GM13977 (cell line): Measurements from ENCODE around the gene SLC17A5.
"Not testable (repeated sequence)": the region's sequence is repeated elsewhere in the genome, so short reads cannot be mapped to it uniquely, and the experiment has no call there.

Source experiments
- DNase-seq: peaks from one replicate; pipeline ENCODE4 v3.0.0; 2012; ENCODE audit warnings: low spot score
- CTCF ChIP-seq: IDR thresholded peaks from 2 replicates; pipeline ENCODE4 v1.5.1; 2012; ENCODE audit warnings: mild to moderate bottlenecking, control low read depth; ENCODE audit not compliant: insufficient read depth; ENCODE audit errors: extremely low read depth, missing control alignments
- in situ Hi-C: fragments of 300-500 bp; cut with MboI; formaldehyde crosslinking; loops from one replicate; pipeline ENCODE4 v1.12.0; 2022; ENCODE audit warnings: low sequenced_read_pairs, low pct_unique_long_range_greater_than_20kb, mixed read lengths, inconsistent platforms; ENCODE audit not compliant: unreplicated experiment

Gene SLC17A5

GRCh38 chr6:73558624-73559398 is 95.0 kb downstream of the SLC17A5 start:
- DNase-seq, result no peak
- in situ Hi-C loops, result no loop called here
- TF ChIP-seq CTCF, result no peak

- TF ChIP-seq CTCF, result no peak
- in situ Hi-C loops, result no loop called here
- no peak for DNase-seq
These were observed 97.0 kb downstream of the SLC17A5 start for GRCh38 chr6:73556836-73557235.

GRCh38 chr6:73555380-73555949 is 98.3 kb downstream of the SLC17A5 start:
- DNase-seq, in situ Hi-C loops: not testable (repeated sequence)

GRCh38 chr6:73551115-73551514 is 102.7 kb downstream of the SLC17A5 start:
- in situ Hi-C loops, DNase-seq: not testable (repeated sequence)

DNA sequence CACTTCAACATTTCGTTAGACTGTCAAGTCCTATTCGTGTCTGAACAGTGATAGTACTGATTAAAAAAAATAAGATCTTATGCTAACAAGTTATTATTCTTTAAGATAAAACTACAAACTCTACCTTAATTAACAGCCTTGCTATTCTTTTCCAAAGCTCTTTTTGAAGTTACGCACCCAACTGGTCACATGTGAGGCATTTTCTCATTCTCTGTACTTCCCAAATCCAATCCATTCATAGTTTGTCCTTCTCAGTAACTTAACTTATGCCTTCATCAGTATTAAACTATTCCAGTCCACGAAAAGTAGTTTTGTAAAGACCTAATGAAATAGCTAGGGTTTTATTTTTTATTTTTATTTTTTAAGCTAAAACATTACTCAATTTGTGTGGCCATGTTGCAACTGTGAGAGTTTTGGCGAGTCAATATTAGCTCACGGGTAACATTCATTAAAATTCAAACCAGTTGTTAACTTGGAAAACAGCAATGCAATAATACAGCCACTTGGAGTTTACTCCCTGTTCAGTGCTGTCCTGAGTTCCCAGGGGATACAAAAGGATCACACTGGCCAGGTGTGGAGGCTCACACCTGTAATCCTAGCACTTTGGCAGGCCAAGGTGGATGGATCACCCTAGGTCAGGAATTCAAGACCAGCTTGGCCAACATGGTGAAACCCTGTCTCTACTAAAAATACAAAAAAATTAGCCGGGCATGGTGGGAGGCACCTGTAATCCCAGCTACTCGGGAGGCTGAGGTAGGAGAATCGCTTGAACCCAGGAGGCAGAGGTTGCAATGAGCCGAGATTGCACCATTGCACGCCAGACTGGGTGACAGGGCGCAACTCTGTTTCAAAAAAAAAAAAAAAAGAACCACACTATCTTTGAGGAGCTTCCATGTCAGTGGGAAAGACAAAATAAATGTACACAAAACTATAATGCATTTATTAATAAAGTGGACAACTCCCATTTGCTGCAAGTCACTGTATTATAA is 105.0 kb downstream of the SLC17A5 start:
- in situ Hi-C loops, result no loop called here
- TF ChIP-seq CTCF, result no peak
- DNase-seq, result no peak

GRCh38 chr6:73547036-73547435 is 106.8 kb downstream of the SLC17A5 start:
- no peak for TF ChIP-seq CTCF
- in situ Hi-C loops, result no loop called here
- no peak for DNase-seq
